HG03342 (cell line): ENCODE data around the gene PIPOX.

Source experiments
- ATAC-seq: cut with Tn5 transposase; IDR thresholded peaks from one replicate; pipeline ENCODE4 v1.9.1; 2021; ENCODE audit warnings: mild to moderate bottlenecking, moderate library complexity; ENCODE audit not compliant: unreplicated experiment

The PIPOX gene

GRCh38 chr17:29042679-29043538 lies at the start of gene PIPOX:
TSS of gene PIPOX (plus strand) at chr17:29043141. CDS start at chr17:29043226, 85 bp downstream.
- no peak for ATAC-seq

- no peak for ATAC-seq
These were observed 49.1 kb upstream of the PIPOX start for GRCh38 chr17:28993645-28994426.

- ATAC-seq, result no peak
These were observed 46.3 kb upstream of the PIPOX start for GRCh38 chr17:28996554-28997096.

- no peak for ATAC-seq
These were observed 45.1 kb upstream of the PIPOX start for GRCh38 chr17:28997806-28998205.

- ATAC-seq, result no peak
These were observed 43.7 kb upstream of the PIPOX start for GRCh38 chr17:28999206-28999605.

- ATAC-seq, result no peak
These were observed 42.0 kb upstream of the PIPOX start for GRCh38 chr17:29000973-29001372.

- ATAC-seq, result no peak
These were observed 40.1 kb upstream of the PIPOX start for GRCh38 chr17:29002811-29003210.

- ATAC-seq, result no peak
These were observed 39.7 kb upstream of the PIPOX start for GRCh38 chr17:29003289-29003688.

- no peak for ATAC-seq
These were observed 38.8 kb upstream of the PIPOX start for GRCh38 chr17:29004081-29004692.

- ATAC-seq, result no peak
These were observed 36.9 kb upstream of the PIPOX start, which contains the start of gene SEZ6 for GRCh38 chr17:29005936-29006511. TSS of gene SEZ6 (minus strand) at chr17:29006033. CDS start at chr17:29005869, 164 bp downstream.

- ATAC-seq, result no peak
These were observed 35.5 kb upstream of the PIPOX start for GRCh38 chr17:29007456-29007855.

- no peak for ATAC-seq
These were observed 35.0 kb upstream of the PIPOX start for GRCh38 chr17:29007860-29008455.

GRCh38 chr17:29008591-29008990 lies 34.4 kb upstream of the PIPOX start:
- no peak for ATAC-seq

GRCh38 chr17:29010129-29010528 lies 32.8 kb upstream of the PIPOX start:
- ATAC-seq, result no peak

- no peak for ATAC-seq
These were observed 32.4 kb upstream of the PIPOX start for GRCh38 chr17:29010586-29010985.

GRCh38 chr17:29012535-29012934 lies 30.4 kb upstream of the PIPOX start:
- ATAC-seq, result no peak

- no peak for ATAC-seq
These were observed 28.2 kb upstream of the PIPOX start for GRCh38 chr17:29014716-29015115.

GRCh38 chr17:29016345-29017210 lies 26.4 kb upstream of the PIPOX start:
- ATAC-seq, result no peak

GRCh38 chr17:29018788-29019474 lies 24.0 kb upstream of the PIPOX start:
- no peak for ATAC-seq
